OCI-M1 (cell line): ENCODE data around the gene PPIF.
A peak's percentile ranks its signal among the peaks of the same experiment; 100 is the strongest.

Source experiments
- DNase-seq: peaks from one replicate; lab custom pipeline; 2025; lab: John Stamatoyannopoulos, UW

Gene PPIF

DNA sequence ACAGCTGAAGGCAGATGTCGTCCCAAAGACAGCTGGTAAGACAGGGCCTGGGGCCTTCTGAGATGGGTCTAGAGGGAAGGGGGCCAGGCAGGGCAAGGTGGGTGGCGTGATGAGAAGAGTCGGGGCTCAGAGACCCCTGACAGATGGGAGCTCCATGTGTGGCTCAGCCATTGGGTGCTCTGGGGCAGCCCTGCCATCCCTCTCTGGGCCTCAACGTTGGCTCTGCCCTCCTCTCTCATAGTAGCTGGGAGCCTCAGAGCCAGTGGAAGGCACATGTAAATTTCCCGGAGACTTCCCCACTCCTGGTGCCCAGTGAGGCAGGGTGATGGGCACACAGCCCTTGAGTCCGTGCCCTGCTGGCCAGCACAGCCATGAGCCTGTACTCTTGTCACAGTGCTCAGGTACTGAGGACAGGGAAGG is 1.8 kb downstream of the PPIF start:
- no peak for DNase-seq

DNA sequence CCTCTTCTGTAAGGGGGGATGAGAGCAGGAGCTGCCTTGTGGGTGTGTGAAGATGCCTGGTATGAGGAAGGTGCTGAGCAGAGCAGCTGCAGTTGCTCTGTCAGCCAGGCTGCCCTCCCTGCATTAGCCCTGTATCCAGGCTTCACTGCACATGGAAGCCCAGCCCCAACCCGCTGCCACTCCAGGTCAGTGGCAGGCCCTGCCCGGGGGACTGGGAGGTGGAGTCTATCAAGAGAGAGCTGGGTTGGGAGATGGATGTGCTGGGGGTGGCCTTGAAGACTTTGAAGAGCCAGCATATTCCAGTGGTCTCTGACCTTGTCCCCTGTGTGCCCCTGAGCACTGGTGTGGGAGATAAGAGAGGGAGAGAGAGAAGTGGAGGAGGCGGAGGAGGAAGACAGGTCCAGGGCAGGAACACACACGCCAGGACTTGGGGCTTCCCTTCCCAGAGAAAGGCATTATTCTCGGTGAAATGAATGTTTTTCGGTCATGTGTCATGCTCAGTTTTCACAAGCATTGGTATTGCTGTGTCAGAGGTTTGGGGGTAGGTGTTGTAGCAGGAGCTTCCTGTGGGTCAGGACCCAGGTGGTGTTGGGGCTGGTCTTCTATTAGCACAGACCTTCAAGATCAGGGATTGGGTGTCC is 2.6 kb downstream of the PPIF start:
- no peak for DNase-seq

DNA sequence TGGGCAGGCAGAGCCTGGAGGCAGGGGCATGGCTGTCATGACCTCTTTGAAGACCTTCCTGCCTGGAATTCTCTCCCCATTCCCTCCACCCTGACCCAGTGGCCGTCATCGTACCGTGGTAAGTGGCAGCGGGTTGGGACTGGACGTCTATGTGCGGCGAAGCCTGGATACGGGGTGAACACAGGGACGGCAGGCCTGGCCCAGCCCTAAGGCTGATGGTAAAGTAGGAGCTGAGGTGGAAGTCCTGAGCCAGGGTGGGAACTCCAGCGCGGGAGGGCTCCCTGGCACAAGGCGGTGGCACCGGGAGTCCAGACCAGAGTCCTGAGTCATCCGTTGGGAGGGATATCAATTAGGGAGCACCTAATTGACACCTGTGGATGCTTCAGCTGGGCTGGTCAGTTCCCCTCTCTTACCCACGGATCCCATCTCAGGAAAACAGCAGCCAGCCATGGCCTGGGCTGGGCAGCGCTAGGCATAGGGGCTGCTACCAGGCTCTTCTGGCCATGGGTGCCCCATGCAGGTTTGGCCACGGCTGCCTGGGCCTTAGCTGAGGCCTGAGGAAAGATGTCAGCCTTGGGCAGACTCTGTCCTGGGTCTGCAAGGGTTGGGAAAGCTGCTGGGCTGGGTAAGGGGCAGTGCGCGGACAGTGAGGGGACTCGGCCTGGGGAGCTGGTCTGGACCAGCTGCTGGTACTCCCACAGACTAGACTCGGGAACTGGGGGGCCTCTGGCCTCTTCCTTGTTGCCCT is 3.3 kb downstream of the PPIF start:
- no peak for DNase-seq

GRCh38 chr10:79351332-79351731 is 4.1 kb downstream of the PPIF start:
- no peak for DNase-seq

GRCh38 chr10:79352035-79352877 is 5.0 kb downstream of the PPIF start:
- no peak for DNase-seq

DNA sequence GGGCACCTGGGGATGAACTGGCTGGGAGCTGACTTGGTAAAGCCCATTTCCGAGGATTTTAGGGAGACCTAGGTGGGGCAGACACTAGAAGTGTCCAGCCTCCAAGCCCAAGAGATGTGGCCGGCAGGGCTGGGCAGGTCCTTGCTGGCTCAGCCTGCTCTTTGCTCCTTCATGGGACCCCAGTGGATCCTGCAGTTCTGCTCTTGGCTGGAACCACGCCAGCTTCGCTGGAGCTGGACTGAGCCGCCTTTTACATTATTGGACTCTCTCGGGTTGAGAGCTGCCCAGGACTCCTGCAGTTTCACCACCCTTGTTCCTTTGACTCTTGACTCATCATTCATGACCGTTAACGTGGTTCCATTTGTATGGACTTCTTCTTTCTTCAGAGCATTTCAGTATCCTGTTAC is 5.7 kb downstream of the PPIF start:
- no peak for DNase-seq

- DNase-seq: no peak
These were observed 6.5 kb downstream of the PPIF start for GRCh38 chr10:79353726-79354125.

- no peak for DNase-seq
These were observed 6.9 kb downstream of the PPIF start for GRCh38 chr10:79354141-79354540.

GRCh38 chr10:79354615-79355014 is 7.3 kb downstream of the PPIF start:
- no peak for DNase-seq

- DNase-seq: no peak
These were observed 8.2 kb downstream of the PPIF start for GRCh38 chr10:79355420-79356017.

- DNase-seq: peak; percentile 64
These were observed 8.8 kb downstream of the PPIF start for GRCh38 chr10:79356104-79356503.

DNA sequence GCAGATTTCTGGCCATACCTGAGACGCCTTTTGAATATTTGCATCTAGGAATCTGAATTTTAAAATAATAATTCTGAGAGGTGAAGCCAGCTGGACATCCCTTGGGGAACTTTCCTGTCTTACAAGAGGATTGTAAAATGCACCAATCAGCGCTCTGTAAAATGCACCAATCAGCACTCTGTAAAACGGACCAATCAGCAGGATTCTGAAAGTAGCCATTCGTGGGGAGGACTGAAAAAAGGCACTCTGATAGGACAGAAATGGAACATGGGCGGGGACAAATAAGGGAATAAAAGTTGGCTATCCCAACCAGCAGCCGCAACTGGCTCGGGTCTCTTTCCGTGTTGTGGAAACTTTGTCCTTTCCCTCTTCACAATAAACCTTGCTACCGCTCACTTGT is 9.9 kb downstream of the PPIF start:
- no peak for DNase-seq

DNA sequence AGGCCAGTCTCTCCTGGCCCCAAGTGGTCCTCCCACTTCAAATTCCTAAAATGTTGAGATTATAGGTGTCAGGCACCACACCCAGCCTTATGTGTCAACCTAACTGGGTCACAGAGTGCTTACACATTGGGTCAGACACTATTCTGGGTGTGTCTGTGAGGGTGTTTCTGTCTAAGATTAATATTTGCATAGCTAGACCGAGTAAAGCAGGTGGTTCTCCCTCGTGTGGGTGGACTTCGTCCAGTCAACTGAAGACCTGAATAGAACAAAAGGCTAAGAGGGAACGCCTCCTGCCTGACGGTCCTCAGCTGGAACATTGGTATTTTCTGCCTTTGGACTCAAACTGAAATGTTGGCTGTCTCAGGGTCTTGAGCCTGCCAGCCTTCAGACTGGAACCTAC is 11.5 kb downstream of the PPIF start:
- DNase-seq: no peak

DNA sequence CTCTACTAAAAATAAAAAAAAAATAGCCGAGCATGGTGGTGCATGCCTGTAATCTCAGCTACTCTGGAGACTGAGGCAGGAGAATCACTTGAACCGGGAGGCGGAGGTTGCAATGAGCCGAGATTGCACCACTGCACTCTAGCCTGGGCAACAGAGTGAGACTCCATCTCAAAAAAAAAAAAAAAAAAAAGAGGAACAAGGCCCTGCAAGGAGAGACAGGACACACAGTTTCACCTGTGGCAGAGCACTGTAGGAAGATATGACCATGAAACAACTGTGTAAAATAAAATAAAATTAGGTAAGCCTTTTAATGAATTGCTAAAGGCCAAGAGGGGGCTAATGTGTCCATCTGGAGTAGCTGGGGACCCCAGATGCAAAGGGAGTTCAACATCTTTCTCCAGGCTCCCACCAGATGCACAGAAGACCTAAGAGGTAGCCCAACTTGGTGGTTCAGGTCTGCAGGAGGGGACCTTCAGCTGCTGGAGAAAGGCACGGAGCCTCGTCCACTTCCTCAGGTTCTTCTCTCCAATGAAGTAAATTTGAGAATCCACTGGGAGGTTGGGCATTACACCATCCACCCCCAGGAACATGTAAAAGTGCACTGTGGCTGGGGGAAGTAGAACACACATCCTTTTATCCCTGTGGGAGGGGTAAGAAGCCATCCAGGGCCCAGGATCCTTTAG is 12.7 kb downstream of the PPIF start:
- no peak for DNase-seq

- DNase-seq: no peak
These were observed 13.5 kb downstream of the PPIF start for GRCh38 chr10:79360499-79361342.

DNA sequence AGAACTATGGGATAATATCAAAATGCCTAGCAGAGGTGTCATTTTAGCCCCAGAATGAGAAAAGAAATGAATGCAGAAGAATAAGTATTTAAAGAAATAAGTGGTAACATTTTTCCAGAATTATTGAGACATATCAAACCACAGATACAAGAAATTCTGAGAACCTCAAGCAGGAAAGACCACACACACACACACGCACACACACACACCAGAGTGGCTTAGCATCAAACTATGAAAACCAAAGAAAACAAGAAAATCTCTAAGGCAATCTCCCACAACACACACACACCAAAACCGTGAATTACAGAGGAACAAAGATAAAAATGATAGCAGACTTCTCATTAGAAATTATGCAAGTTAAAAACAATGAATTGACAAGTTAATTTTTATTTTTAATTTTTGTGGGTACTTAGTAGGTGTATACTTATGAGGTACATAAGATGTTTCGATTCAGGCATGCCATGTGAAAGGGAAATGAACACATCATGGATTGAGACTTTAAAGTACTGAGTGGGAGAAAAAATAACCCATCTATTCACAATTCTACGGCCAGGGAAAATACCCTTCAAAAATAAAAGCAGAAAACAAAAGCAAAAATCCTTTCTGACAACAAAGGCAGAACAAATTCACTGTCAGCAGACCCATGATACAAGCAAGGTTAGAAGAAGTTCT is 14.6 kb downstream of the PPIF start:
- DNase-seq: peak; percentile 17

- DNase-seq: no peak
These were observed 20.3 kb downstream of the PPIF start for GRCh38 chr10:79367426-79368189.

DNA sequence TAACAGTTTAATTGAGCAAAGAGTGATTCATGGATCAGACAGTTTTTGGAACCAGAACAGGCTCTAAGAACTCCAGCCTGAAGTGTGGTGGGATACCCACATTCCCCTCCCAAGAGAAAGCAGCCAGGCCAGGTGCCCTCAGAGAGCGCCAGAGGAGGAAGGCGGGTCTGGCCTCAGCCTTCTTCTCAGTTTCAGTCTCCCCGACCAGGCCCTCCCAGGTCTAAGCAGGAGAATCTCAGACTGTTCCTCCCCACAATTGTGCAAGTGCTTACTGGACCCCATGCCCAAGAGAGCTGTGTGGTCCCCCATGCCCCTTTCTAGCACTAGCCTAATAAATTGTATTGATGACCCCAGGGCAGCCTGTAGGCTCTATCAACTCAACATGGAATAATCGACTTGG is 25.6 kb downstream of the PPIF start:
- no peak for DNase-seq

DNA sequence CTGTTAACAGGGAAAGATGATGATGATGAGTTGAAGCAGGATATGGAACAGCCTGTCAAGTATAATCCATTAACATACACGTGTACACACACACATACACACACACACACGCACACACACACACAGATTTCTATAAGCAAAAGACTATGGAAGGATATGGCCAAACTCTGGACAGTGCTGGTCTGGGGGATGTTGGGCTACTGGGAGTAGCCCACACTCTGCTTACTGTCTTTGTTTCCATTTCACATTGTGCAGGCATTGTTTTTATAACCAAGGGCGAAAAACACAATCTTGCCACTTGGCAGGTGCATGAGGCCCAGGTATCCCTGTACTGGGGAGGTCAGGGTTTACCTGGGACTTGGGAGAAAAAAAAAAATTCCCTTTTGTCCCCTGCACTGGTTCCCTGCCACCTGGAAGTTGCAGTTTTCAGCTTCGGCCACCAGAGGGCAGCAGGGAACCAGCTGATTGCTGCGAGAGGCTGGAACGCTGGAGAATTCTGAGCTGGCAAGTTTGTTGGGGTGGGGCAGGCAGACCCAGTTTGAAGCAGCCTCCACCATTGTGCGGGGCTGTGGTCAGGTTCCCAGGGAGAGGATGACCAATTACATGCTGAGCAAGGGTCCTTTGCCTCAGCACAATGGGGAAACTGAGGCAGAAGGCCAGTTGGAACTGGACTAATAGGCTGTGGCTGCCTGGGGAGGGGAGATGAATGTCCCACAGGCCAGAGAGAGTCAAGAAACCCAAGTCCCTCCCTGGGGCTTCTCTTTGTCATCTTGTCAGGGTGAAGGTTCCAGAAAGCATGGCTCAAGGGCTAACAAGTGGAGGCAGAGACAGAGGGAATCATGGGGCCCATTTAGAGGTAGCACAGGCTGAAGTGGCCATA is 27.3 kb downstream of the PPIF start:
- peak; percentile 84 for DNase-seq
